H1 (cell line): ENCODE measurements around the gene SLC9A2. TPM values are rescaled to one million over a fixed set of nuclear protein-coding genes. Genes with fewer than 3 reads are reported as not detected.

Experiments used
- BRCA1 ChIP-seq: IDR thresholded peaks from 2 replicates; pipeline ENCODE4 v1.6.1; 2012; ENCODE audit warnings: low read depth, low read length, improper control_type of control experiment
- HDAC2 ChIP-seq, 2 experiments: fragments of 300-600 bp in 1 of 2; sonication (generic) in 1 of 2; IDR thresholded peaks; 2 replicates each; pipeline ENCODE4 v1.6.1; 2011 to 2012; ENCODE audit warnings: low read depth in 2 of 2, low read length in 2 of 2, mild to moderate bottlenecking in 2 of 2, moderate library complexity in 2 of 2, borderline replicate concordance in 1 of 2, inconsistent platforms in 1 of 2
- SIRT6 ChIP-seq: IDR thresholded peaks from one replicate; pipeline ENCODE4 v1.7.1; 2012; ENCODE audit warnings: low read length, inconsistent platforms
- polyA plus RNA-seq, 7 experiments: library from polyadenylated mRNA; depleted of rRNA in 3 of 7; stranded (reverse) in 5 of 7; unstranded in 2 of 7; fragments of >200 nt in 5 of 7; fragments of 200-250 nt in 2 of 7; gene quantifications; 1 replicate in 5 of 7; 2 replicates in 1 of 7; 4 replicates in 1 of 7; pipeline versions ENCODE4 v1.2.1 to v1.2.3, GENCODE V29; 2011 to 2013; ENCODE audit warnings: missing spikeins in 2 of 7, mixed read lengths in 2 of 7
- total RNA-seq: library from RNA; stranded (reverse); fragmentation: NEBNext Ultra II Directional; extraction: Animal tissue kit (Norgen Biotek cat#: 25700); gene quantifications from 2 replicates; pipeline ENCODE4 v1.2.1, GENCODE V29; 2021
- TF ChIP-seq, protein P1 (sequence below): IDR thresholded peaks from 2 replicates; pipeline ENCODE4 v1.6.1; 2012; ENCODE audit warnings: low read length, inconsistent platforms
- TF ChIP-seq, protein P2 (sequence below): fragments of 300-600 bp; sonication (generic); IDR thresholded peaks from 2 replicates; pipeline ENCODE4 v1.7.1; 2012; ENCODE audit warnings: low read length, moderate library complexity, mild to moderate bottlenecking, inconsistent platforms; ENCODE audit not compliant: insufficient replicate concordance

SLC9A2 gene
- total and polyA plus RNA-seq, 2 of the 8 experiments (the other 6 are each of a cell fraction or from before 2014, with no cell fraction given) = 0.06 to 0.13 TPM

DNA sequence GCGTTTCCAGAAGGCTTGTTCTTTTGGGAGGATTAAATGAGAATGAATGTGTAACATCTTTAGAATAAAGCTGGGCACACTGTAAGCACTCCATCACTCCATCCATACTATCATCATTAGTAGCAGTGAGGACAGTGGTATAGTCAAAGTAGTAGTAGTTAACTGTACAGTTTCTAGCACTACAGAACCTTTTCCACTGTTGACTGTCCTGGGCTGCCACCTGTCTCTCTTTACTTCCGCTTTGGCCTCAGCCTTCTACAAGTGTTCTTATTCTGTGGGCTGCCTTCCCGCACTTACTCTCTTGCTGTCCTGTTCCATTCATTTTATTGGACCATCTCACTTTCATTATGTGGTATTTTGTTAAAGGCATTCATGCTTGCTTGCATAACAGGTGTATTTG, 3.3 kb downstream of the SLC9A2 start (continued):
- TF ChIP-seq, protein P1, sequence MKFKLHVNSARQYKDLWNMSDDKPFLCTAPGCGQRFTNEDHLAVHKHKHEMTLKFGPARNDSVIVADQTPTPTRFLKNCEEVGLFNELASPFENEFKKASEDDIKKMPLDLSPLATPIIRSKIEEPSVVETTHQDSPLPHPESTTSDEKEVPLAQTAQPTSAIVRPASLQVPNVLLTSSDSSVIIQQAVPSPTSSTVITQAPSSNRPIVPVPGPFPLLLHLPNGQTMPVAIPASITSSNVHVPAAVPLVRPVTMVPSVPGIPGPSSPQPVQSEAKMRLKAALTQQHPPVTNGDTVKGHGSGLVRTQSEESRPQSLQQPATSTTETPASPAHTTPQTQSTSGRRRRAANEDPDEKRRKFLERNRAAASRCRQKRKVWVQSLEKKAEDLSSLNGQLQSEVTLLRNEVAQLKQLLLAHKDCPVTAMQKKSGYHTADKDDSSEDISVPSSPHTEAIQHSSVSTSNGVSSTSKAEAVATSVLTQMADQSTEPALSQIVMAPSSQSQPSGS = no peak
- no peak for TF ChIP-seq SIRT6
- no peak for TF ChIP-seq BRCA1
- TF ChIP-seq, protein P2, sequence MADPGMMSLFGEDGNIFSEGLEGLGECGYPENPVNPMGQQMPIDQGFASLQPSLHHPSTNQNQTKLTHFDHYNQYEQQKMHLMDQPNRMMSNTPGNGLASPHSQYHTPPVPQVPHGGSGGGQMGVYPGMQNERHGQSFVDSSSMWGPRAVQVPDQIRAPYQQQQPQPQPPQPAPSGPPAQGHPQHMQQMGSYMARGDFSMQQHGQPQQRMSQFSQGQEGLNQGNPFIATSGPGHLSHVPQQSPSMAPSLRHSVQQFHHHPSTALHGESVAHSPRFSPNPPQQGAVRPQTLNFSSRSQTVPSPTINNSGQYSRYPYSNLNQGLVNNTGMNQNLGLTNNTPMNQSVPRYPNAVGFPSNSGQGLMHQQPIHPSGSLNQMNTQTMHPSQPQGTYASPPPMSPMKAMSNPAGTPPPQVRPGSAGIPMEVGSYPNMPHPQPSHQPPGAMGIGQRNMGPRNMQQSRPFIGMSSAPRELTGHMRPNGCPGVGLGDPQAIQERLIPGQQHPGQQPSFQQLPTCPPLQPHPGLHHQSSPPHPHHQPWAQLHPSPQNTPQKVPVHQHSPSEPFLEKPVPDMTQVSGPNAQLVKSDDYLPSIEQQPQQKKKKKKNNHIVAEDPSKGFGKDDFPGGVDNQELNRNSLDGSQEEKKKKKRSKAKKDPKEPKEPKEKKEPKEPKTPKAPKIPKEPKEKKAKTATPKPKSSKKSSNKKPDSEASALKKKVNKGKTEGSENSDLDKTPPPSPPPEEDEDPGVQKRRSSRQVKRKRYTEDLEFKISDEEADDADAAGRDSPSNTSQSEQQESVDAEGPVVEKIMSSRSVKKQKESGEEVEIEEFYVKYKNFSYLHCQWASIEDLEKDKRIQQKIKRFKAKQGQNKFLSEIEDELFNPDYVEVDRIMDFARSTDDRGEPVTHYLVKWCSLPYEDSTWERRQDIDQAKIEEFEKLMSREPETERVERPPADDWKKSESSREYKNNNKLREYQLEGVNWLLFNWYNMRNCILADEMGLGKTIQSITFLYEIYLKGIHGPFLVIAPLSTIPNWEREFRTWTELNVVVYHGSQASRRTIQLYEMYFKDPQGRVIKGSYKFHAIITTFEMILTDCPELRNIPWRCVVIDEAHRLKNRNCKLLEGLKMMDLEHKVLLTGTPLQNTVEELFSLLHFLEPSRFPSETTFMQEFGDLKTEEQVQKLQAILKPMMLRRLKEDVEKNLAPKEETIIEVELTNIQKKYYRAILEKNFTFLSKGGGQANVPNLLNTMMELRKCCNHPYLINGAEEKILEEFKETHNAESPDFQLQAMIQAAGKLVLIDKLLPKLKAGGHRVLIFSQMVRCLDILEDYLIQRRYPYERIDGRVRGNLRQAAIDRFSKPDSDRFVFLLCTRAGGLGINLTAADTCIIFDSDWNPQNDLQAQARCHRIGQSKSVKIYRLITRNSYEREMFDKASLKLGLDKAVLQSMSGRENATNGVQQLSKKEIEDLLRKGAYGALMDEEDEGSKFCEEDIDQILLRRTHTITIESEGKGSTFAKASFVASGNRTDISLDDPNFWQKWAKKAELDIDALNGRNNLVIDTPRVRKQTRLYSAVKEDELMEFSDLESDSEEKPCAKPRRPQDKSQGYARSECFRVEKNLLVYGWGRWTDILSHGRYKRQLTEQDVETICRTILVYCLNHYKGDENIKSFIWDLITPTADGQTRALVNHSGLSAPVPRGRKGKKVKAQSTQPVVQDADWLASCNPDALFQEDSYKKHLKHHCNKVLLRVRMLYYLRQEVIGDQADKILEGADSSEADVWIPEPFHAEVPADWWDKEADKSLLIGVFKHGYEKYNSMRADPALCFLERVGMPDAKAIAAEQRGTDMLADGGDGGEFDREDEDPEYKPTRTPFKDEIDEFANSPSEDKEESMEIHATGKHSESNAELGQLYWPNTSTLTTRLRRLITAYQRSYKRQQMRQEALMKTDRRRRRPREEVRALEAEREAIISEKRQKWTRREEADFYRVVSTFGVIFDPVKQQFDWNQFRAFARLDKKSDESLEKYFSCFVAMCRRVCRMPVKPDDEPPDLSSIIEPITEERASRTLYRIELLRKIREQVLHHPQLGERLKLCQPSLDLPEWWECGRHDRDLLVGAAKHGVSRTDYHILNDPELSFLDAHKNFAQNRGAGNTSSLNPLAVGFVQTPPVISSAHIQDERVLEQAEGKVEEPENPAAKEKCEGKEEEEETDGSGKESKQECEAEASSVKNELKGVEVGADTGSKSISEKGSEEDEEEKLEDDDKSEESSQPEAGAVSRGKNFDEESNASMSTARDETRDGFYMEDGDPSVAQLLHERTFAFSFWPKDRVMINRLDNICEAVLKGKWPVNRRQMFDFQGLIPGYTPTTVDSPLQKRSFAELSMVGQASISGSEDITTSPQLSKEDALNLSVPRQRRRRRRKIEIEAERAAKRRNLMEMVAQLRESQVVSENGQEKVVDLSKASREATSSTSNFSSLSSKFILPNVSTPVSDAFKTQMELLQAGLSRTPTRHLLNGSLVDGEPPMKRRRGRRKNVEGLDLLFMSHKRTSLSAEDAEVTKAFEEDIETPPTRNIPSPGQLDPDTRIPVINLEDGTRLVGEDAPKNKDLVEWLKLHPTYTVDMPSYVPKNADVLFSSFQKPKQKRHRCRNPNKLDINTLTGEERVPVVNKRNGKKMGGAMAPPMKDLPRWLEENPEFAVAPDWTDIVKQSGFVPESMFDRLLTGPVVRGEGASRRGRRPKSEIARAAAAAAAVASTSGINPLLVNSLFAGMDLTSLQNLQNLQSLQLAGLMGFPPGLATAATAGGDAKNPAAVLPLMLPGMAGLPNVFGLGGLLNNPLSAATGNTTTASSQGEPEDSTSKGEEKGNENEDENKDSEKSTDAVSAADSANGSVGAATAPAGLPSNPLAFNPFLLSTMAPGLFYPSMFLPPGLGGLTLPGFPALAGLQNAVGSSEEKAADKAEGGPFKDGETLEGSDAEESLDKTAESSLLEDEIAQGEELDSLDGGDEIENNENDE = no peak
- no peak for TF ChIP-seq HDAC2 (IDR thresholded peaks at IDR 0.05; ENCODE audit: borderline replicate concordance in 1 of 2, low read depth in 2 of 2, low read length in 2 of 2)
